Body of pancreas (tissue), 4 donors: ENCODE measurements around the gene CMC2.

Experiments used
- CTCF ChIP-seq, 7 experiments: fragments of 450-650 bp in 4 of 7; fragments of 200-600 bp in 3 of 7; sonication (generic) in 3 of 7; IDR thresholded peaks; one replicate each; pipeline ENCODE4 v1.5.1; 2016 to 2019; ENCODE audit warnings: antibody characterized with exemption in 7 of 7
- POLR2A ChIP-seq, 3 donors: fragments of 450-650 bp; IDR thresholded peaks; one replicate each; pipeline ENCODE4 v1.6.1; 2016; ENCODE audit warnings: antibody characterized with exemption in 3 of 3, mild to moderate bottlenecking in 2 of 3

DNA sequence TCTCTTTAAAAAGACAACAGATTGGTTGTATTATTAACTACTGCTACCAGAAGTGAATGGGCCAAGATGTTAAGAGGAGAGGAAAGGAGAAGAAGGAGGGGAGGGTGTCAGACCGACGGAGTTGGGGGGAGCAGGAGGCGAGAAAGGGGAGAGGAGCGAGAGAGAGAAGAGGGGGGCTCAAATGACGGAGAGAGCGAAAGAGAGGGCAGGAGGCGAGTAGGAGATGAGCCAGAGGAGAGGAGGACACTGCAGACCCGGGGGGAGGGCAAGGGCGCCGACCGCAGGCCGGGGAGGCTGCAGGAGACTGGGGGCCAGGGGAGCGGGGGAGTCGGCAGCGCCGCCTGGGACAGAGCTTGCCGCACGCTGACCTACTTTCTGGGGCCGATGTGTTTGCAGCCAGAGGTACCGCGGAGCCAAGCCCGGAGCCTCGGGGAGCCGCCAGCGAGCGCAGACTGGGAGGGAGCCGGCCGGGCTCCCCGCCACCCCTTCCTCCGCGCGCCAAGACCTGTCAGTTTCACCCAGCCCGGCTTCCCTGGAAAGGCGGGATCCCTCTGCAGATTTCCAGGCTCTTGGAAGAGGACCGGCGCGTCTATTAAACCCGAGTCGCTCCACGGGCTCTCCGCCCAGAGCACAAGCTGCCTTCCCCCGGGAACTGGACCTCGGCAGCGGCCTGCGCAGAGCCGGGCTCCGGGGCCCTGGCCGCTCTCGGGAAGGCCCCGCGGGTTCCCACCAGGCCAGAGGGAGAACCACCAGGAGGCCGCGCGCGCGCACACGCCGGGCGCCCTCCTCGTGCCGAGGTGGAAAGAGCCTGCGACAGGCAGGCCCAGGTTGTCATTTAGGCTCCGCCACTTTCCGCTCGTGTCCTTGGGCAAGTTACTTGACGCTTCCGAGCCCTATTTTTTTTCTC is 74.6 kb downstream of the CMC2 start:
- peak in 2 of 3 donors; percentile 19 to 37 for TF ChIP-seq POLR2A (IDR thresholded peaks at IDR 0.05)
- TF ChIP-seq CTCF (IDR thresholded peaks at IDR 0.05): peak in 1 of 7 experiments; percentile 15
